Fibroblast of lung (primary cell): ENCODE data around the gene PRR7.

Source experiments
- EZH2 ChIP-seq: IDR thresholded peaks from 2 replicates; pipeline ENCODE4 v1.5.1; 2012; ENCODE audit warnings: low read length, control low read depth, mild to moderate bottlenecking; ENCODE audit errors: missing control alignments
- TF ChIP-seq, protein P1 (sequence below), 2 donors: IDR thresholded peaks in 1 of 2; conservative IDR thresholded peaks in 1 of 2; 1 replicate in 1 of 2; 2 replicates in 1 of 2; pipeline ENCODE4 v1.5.1; 2011 to 2012; ENCODE audit warnings: low read length in 2 of 2, control low read depth in 1 of 2, inconsistent platforms in 1 of 2, low read depth in 1 of 2, mild to moderate bottlenecking in 1 of 2

DNA sequence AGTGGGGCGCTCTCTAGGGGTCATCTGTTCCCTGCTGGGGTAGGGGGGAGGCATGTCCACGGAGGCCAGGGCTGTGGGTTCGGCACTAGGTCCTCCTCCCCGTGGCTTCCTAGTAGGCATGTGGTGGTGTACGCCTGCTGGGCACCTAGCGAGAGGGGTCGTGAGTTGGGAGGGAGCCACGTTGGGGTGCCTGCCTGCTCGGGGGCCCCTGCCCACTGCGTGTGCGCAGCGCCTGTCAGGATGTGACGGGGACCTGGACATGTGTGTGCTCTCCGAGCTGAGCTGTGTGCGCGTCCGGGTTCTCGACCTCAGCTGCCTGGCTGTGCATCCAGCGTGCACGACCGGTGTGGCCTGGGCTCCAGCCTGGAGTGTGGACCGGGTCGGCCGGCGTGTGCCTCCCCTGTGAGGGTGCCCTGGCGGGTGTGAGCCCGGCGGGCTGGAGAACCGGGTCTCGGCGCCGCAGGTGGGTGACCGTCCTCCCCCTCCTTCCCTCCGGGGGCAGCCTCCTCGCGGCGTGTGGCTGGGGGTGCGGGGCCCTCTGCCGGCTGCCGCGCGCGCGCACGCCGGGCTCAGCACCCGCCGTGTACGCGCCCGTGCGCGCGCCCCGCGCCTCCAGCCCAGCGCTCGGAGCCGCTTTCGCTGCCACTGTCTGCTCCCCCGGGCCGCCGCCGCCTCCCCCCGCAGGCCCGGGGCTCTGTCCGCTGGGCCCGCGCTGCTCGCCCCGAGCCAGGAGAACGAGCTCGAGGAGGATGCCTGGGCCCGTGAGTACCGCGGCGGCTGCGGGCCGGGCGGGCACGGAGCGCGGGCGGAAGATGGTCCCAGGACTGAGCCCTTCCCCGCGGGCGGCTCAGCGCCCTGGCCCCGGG is at the start of gene PRR7:
- TF ChIP-seq, protein P1, sequence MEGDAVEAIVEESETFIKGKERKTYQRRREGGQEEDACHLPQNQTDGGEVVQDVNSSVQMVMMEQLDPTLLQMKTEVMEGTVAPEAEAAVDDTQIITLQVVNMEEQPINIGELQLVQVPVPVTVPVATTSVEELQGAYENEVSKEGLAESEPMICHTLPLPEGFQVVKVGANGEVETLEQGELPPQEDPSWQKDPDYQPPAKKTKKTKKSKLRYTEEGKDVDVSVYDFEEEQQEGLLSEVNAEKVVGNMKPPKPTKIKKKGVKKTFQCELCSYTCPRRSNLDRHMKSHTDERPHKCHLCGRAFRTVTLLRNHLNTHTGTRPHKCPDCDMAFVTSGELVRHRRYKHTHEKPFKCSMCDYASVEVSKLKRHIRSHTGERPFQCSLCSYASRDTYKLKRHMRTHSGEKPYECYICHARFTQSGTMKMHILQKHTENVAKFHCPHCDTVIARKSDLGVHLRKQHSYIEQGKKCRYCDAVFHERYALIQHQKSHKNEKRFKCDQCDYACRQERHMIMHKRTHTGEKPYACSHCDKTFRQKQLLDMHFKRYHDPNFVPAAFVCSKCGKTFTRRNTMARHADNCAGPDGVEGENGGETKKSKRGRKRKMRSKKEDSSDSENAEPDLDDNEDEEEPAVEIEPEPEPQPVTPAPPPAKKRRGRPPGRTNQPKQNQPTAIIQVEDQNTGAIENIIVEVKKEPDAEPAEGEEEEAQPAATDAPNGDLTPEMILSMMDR (conservative IDR thresholded peaks at IDR 0.05 in 1 of 2, IDR thresholded peaks at IDR 0.05 in 1 of 2; ENCODE audit: low read depth in 1 of 2, low read length in 2 of 2) = no peak
- no peak for TF ChIP-seq EZH2
